ENCODE results near the gene RRP1. TPM values are rescaled to one million over a fixed set of nuclear protein-coding genes. Genes with fewer than 3 reads are reported as not detected.

Gene RRP1
- total RNA-seq, 1 donor from 2014 or later, result 18.4 TPM

- DNase-seq, result no peak
Observed at GRCh38 chr21:43803558-43804300, 14.4 kb downstream of the RRP1 start.

- DNase-seq, result no peak
Observed at GRCh38 chr21:43805275-43805800, 16.0 kb downstream of the RRP1 start.

- DNase-seq, result no peak
Observed at GRCh38 chr21:43806017-43806710, 16.8 kb downstream of the RRP1 start.

DNA sequence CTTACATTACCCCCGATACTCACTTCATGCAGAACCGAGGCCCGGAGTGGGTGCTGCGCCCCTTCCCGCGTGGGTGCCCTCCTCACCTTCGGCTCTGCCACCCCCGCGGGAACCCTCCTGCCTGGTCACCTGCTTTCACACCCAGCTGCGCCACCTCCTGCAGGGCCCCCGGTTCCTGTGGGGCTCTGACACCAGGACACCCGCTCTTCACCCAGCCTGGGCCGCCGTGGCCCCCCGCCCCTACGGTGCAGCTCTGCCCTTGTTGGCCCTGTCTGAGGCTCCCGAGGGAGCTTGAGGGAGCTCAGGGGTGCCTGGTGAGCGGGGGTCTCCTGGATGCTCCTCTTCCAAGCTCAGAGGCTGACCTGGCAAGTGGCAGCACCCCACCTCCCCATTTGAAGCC is 19.0 kb downstream of the RRP1 start:
- DNase-seq, result no peak

DNA sequence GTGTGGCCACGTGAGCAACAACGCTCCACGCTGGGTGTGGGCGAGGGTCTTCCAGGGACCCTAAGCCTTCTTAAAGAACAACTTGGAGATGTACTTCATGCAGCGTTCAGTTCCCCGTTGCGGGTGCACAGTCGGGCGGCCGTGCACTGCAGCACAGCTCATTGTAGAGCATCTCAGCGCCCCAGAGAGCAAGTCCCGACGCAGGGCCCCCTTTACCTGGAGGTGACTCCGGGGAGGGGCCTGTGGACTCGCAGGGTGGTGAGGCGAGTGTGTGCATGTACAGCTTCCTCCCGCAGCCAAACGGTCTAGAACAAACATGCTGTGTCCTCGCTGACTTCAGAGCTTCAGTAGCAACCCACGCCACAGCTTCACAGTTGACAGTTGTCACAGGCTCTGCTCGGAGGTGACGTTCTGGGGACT is 19.5 kb downstream of the RRP1 start:
- DNase-seq, result no peak

DNA sequence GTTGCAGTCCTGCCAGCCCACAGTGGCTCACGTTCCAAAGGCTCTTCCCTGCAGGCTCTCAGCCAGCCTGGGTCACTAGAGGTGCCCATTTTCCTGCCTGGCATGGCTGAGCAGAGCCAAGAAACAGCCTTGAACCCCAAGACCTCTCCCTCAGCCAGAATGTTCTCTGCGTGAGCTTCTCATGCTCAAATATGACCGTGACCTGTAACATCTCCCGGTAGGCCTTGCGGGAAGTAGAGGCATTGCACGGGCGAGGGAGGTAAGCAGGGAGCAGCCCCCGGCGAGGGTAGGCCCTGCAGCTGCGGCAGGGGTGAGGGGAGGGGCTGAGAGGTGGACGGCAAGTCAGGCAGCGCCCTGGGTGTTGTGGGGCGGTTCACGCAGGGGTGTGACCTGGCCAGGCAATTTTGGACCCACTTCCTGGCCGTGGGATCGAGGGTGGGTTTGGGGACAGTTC is 20.0 kb downstream of the RRP1 start:
- DNase-seq, result no peak

- no peak for DNase-seq
Observed at GRCh38 chr21:43809853-43810504, 20.6 kb downstream of the RRP1 start.

- DNase-seq, result peak; percentile 83
Observed at GRCh38 chr21:43810505-43811261, 21.3 kb downstream of the RRP1 start.

GRCh38 chr21:43811262-43812105 is 22.1 kb downstream of the RRP1 start:
- DNase-seq, result peak; percentile 20

- no peak for DNase-seq
Observed at GRCh38 chr21:43812139-43812821, 22.9 kb downstream of the RRP1 start.

- DNase-seq, result no peak
Observed at GRCh38 chr21:43812957-43813655, 23.7 kb downstream of the RRP1 start.

GRCh38 chr21:43813656-43813980 is 24.2 kb downstream of the RRP1 start:
- no peak for DNase-seq

DNA sequence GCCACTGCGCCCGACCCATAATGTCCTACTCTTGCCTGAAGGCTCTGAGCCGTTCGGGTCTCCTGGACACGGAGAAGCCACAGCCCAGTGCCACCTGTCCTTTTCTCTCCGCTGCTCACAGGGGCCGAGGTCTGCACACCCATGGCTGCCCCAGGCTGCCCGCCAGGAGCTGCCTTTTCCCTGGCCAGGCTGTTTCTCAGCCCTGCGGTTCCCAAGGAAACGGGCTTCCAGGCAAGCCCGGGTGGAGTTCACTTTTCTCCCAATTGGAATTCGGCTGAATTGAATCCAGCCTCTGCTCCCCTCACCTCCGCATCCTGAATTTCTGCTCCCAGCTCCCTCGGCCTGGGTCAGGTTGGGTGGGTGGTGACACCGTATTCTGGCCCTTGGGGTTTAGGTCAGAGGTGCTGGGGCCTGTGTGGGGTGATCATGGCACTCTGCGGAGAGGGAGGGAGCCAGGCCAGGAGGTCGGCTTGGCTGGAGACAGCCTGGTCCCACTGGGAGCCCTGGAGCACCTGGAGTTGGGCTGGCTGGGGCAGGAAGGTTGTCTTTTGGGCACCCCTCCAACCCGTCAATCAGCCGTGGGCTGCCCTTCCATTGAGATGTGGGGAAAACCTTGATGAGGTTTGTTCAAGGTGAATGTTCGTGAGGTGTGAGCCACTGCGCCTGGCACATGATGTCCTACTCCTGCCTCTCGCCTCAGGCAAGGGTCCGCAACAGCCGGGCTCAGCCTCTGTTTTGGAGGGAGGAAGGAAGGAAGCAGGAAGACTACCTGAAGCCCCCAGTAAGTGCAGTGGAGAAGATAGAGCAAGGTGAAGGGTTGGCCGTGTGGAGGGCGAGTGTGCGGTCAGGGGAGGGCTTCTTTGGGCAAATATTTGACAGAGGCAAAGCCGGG is 25.1 kb downstream of the RRP1 start:
- DNase-seq, result no peak

- no peak for DNase-seq
Observed at GRCh38 chr21:43815107-43815613, 25.8 kb downstream of the RRP1 start.

DNA sequence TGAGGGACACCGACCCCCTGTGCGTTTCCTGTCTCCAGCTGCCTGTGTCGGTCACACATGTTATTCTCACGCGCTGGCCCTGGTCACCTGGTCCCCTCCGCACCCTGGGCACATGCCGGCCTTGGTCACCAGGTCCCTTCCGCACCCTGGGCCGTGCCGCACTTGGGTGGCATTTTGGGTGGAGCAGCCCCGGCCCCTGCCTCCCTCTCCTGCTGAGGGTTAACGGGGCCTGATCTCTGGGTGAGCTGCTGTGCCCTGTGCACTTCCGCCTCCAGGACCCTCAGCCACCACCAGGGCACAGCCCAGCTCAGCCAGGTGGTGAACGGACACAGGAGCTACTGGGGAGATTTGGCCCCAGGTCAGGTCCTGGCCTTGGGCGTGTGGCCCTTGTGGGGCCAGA is 26.6 kb downstream of the RRP1 start:
- DNase-seq, result no peak

DNA sequence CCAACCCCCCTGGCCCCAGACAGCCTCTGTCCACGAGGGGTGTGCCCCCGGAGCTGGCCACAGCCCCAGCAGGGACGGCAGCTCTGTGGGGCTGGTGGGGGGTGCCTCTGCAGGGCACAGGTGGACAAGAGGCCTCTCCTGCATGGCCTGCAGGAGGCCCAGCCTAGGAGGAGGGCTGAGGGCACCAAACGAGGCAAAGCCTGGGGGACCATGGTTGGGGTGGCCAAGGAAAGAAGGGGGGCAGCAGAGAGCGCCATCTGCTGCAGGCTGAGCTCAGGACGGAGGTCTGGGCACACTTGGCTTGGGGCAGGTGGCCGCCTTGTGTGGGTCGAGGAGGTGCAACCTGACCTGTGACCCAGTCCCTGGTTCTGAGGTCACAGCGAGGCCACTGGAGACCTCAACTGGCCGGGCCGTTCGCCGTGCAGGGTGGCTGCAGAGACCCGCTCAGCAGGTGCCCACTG is 27.3 kb downstream of the RRP1 start:
- DNase-seq, result no peak

- DNase-seq, result no peak
Observed at GRCh38 chr21:43817157-43818086, 28.0 kb downstream of the RRP1 start.

- no peak for DNase-seq
Observed at GRCh38 chr21:43818685-43819084, 29.3 kb downstream of the RRP1 start.

All from dermis blood vessel endothelial cell (primary cell).